Epithelial cell of esophagus (primary cell): ENCODE results near the gene SYDE1.
"Not testable (repeated sequence)": the region's sequence is repeated elsewhere in the genome, so short reads cannot be mapped to it uniquely, and the experiment has no call there.

Experiments
- DNase-seq: peaks from one replicate; pipeline ENCODE4 v3.0.0; 2010; ENCODE audit warnings: low read depth
- H3K4me3 ChIP-seq: 2 replicates; pipeline ENCODE4 v1.5.1; 2011; ENCODE audit warnings: mild to moderate bottlenecking, low read length, control low read depth
- CTCF ChIP-seq: IDR thresholded peaks from 2 replicates; pipeline ENCODE4 v1.5.1; 2011; ENCODE audit warnings: low read depth, mild to moderate bottlenecking, low read length, control low read depth, inconsistent platforms; ENCODE audit not compliant: insufficient read depth; ENCODE audit errors: missing control alignments

The SYDE1 gene, protein sequence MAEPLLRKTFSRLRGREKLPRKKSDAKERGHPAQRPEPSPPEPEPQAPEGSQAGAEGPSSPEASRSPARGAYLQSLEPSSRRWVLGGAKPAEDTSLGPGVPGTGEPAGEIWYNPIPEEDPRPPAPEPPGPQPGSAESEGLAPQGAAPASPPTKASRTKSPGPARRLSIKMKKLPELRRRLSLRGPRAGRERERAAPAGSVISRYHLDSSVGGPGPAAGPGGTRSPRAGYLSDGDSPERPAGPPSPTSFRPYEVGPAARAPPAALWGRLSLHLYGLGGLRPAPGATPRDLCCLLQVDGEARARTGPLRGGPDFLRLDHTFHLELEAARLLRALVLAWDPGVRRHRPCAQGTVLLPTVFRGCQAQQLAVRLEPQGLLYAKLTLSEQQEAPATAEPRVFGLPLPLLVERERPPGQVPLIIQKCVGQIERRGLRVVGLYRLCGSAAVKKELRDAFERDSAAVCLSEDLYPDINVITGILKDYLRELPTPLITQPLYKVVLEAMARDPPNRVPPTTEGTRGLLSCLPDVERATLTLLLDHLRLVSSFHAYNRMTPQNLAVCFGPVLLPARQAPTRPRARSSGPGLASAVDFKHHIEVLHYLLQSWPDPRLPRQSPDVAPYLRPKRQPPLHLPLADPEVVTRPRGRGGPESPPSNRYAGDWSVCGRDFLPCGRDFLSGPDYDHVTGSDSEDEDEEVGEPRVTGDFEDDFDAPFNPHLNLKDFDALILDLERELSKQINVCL

GRCh38 chr19:15107061-15108010, at the start of gene SYDE1:
Gene SYDE1, plus strand, starts transcription at chr19:15107401. Its CDS starts 33 bp downstream, at chr19:15107434.
- no peak for TF ChIP-seq CTCF
- DNase-seq = no peak
- H3K4me3 ChIP-seq = peak within 1 kb of the TSS; percentile 50

DNA sequence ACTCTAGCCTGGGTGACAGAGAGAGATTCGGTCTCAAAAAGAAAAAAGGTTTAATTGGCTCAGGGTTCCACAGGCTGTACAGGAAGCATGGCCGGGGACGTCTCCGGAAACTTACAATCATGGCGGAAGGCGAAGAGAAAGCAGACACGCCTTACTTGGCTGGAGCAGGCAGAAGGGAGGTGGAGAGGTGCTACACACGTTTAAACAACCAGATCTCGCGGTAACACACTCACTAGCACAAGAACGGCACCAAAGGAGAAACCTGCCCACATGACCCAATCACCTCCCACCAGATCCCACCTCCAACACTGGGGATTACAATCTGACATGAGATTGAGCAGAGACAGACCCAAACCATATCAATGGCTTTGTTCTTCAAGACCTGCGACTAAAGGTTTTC, 45.2 kb upstream of the SYDE1 start:
- no peak for TF ChIP-seq CTCF
- H3K4me3 ChIP-seq = no peak overlapping the region
- no peak for DNase-seq

DNA sequence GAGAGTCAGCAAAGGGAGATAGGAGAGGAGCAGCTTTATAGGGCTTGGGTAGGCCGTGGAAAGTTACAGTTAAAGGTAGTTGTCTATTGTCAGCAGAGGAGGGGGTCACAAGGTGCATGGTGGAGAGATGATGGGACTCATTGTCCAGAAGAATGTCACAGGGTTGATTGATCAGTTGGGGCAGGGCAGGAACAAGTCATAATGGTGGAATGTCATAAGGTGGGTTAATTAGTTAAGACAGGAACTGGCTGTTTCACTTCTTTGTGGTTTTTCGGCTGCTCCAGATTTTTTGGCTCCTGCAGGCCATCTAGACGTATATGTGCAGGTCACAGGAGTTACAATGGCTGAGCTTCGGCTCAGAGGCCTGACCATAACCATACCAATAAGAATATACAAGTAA, 36.8 kb upstream of the SYDE1 start:
- H3K4me3 ChIP-seq, DNase-seq: not testable (repeated sequence)

- H3K4me3 ChIP-seq = no peak overlapping the region
- no peak for TF ChIP-seq CTCF
- peak; percentile 61 for DNase-seq
Observed at GRCh38 chr19:15072930-15073647, 34.1 kb upstream of the SYDE1 start.

DNA sequence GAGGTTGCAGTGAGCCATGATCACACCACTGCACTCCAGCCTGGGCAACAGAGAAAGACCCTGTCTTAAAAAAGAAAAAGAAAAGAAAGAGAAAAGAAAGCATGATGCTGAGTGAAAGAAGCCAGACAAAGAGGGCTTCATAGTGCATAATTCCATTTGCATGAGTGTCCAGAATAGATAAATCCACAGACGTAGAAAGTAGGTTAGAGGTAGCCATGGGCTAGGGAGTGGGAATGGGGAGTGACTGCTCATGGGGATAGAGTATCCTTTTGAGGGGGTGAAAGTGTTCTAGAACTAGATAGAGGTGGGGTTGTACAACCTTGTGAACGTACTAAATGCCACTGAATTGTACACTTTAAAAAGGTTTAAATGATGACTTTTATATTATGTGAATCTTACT, 32.8 kb upstream of the SYDE1 start:
- TF ChIP-seq CTCF = no peak
- DNase-seq = no peak
- no peak overlapping the region for H3K4me3 ChIP-seq

DNA sequence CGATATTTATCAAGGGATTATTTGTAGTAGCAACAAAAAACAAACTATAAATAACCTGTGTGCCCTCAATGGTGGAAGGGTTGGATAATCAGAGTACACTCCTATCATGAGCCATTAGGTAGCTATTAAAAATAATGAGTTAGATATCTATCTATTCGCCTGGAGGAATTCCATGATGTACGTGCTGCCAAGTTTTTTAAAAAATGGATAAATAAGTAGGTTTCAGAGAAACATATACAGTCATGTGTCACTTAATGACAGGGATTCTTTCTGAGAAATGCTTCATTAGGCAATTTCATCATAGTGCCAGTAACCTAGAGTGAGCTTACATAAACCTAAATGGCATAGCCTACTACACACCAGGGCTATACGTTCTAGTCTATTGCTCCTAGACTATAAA, 31.4 kb upstream of the SYDE1 start:
- no peak overlapping the region for H3K4me3 ChIP-seq
- TF ChIP-seq CTCF = no peak
- DNase-seq = no peak

GRCh38 chr19:15080002-15080401, 27.2 kb upstream of the SYDE1 start:
- not testable (repeated sequence) for DNase-seq, H3K4me3 ChIP-seq
